GM12892 (cell line): ENCODE data around the gene DDX10.
"Not testable (repeated sequence)": the region's sequence is repeated elsewhere in the genome, so short reads cannot be mapped to it uniquely, and the experiment has no call there.

Experiments
- POLR2A ChIP-seq: IDR thresholded peaks from 2 replicates; pipeline ENCODE4 v1.6.1; 2011; ENCODE audit warnings: low read depth, low read length, control low read depth
- POLR2AphosphoS5 ChIP-seq: IDR thresholded peaks from 2 replicates; pipeline ENCODE4 v1.6.1; 2011; ENCODE audit warnings: low read depth, low read length, control low read depth
- TAF1 ChIP-seq: IDR thresholded peaks from 2 replicates; pipeline ENCODE4 v1.6.1; 2011; ENCODE audit warnings: low read depth, mild to moderate bottlenecking, control low read depth, low read length, borderline replicate concordance

DNA sequence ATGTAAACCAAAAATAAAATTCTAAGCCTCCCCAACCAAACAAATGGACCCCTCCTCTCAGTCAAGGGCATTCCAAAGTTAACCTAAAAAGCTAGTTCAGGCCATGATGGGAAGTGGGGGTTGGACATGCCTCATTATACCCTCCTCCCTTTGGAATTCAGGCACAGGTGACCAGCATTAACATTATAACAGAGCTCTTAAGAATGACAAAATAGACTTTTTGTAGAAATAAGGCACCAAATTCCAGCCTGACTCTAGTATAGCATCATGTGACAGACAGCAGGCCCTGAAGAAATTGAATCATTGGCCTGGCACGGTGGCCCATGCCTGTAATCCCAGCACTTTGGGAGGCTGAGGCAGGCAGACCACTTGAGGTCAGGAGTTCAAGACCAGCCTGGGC lies 23.1 kb upstream of the DDX10 start:
- not testable (repeated sequence) for TF ChIP-seq POLR2AphosphoS5, POLR2A, TAF1
